CD8-positive, alpha-beta memory T cell (primary cell): ENCODE data around the gene PDCD4. TPM values are rescaled to one million over a fixed set of nuclear protein-coding genes. Genes with fewer than 3 reads are reported as not detected.
"Not testable (repeated sequence)": the region's sequence is repeated elsewhere in the genome, so short reads cannot be mapped to it uniquely, and the experiment has no call there.

ENCODE experiments used
- CTCF ChIA-PET: fragments of 350-600 bp; sonication (Branson Sonifier 250); formaldehyde crosslinking; loops from one replicate; lab custom pipeline; 2021; ENCODE audit warnings: antibody characterized with exemption; lab: Charles Lee
- POLR2A ChIA-PET: fragments of 350-600 bp; sonication (Branson Sonifier 250); formaldehyde crosslinking; loops from one replicate; lab custom pipeline; 2021; ENCODE audit warnings: antibody characterized with exemption; lab: Charles Lee
- DNase-seq, 5 donors: peaks; one replicate each; pipeline versions ENCODE4 v3.0.0 to v3.0.0-alpha.2; 2020 to 2022; ENCODE audit warnings: mixed read lengths in 1 of 5
- H3K27ac ChIP-seq: one replicate; pipeline ENCODE4 v1.7.0; 2013; ENCODE audit warnings: low read depth, mild to moderate bottlenecking, low read length, moderate library complexity
- H3K27me3 ChIP-seq: 2 replicates; pipeline ENCODE4 v1.7.0; 2013; ENCODE audit warnings: low read length, mild to moderate bottlenecking; ENCODE audit not compliant: insufficient read depth, poor library complexity, severe bottlenecking
- H3K36me3 ChIP-seq: 2 replicates; pipeline ENCODE4 v1.7.0; 2013; ENCODE audit warnings: mild to moderate bottlenecking, low read length, moderate library complexity; ENCODE audit not compliant: insufficient read depth
- H3K4me1 ChIP-seq: 2 replicates; pipeline ENCODE4 v1.7.0; 2013; ENCODE audit warnings: mild to moderate bottlenecking, low read length, moderate library complexity; ENCODE audit not compliant: insufficient read depth
- H3K4me3 ChIP-seq: 2 replicates; pipeline ENCODE4 v1.7.0; 2013; ENCODE audit warnings: mild to moderate bottlenecking, low read length
- H3K9me3 ChIP-seq: 2 replicates; pipeline ENCODE4 v1.7.0; 2013; ENCODE audit warnings: mild to moderate bottlenecking, low read length
- H3K27ac Mint-ChIP-seq, 8 donors: one replicate each; pipeline ENCODE4 v1.8.0; 2020 to 2021; ENCODE audit warnings: mixed read lengths in 8 of 8, mild to moderate bottlenecking in 6 of 8, inconsistent platforms in 3 of 8, moderate library complexity in 3 of 8
- H3K27me3 Mint-ChIP-seq, 2 donors: one replicate each; pipeline ENCODE4 v1.8.0; 2020 to 2021; ENCODE audit warnings: mixed read lengths in 2 of 2, mild to moderate bottlenecking in 1 of 2, moderate library complexity in 1 of 2
- H3K36me3 Mint-ChIP-seq, 3 donors: one replicate each; pipeline ENCODE4 v1.8.0; 2020 to 2021; ENCODE audit warnings: mixed read lengths in 3 of 3, inconsistent platforms in 1 of 3, mild to moderate bottlenecking in 1 of 3
- H3K4me1 Mint-ChIP-seq, 3 donors: one replicate each; pipeline ENCODE4 v1.8.0; 2020 to 2021; ENCODE audit warnings: mixed read lengths in 3 of 3, inconsistent platforms in 1 of 3, mild to moderate bottlenecking in 1 of 3
- H3K4me3 Mint-ChIP-seq, 7 donors: one replicate each; pipeline ENCODE4 v1.8.0; 2020 to 2021; ENCODE audit warnings: mixed read lengths in 7 of 7, mild to moderate bottlenecking in 6 of 7, moderate library complexity in 4 of 7, inconsistent platforms in 2 of 7
- H3K9me3 Mint-ChIP-seq, 5 donors: one replicate each; pipeline ENCODE4 v1.8.0; 2020 to 2022; ENCODE audit warnings: mixed read lengths in 5 of 5, mild to moderate bottlenecking in 3 of 5, moderate library complexity in 2 of 5, inconsistent platforms in 1 of 5
- polyA plus RNA-seq: library from polyadenylated mRNA; unstranded; fragments of 300-500 nt; fragmentation: Illumina TruSeq; gene quantifications from one replicate; pipeline ENCODE4 v1.2.3, GENCODE V29; 2021
- total RNA-seq, 2 experiments: library from RNA; stranded (reverse); gene quantifications; one replicate each; pipeline ENCODE4 v1.2.3, GENCODE V29; 2021

Gene PDCD4
- total and polyA plus RNA-seq, 3 experiments from 2014 or later, result 88.4 to 540 (median 96.1) TPM

DNA sequence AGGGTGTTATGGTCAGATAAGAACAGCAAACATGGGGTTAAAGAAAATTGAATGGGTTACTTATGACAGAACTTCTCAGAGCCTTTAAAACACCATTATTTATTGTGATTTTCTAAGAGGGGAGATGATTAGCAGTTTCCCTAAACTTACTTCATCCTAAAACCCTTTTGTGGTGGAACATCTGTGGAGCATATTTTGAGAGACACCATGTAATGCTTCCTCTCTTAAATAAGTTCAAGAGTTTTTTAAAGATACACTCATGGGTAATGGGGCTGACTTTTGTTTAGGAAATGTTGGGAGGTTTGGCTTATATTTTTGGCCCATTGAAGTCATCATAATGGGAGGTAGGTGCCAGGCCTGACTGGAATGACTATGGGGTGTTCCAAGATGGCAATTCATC lies 8.4 kb upstream of the PDCD4 start:
- H3K27me3 ChIP-seq, result no peaks in the 10 kb centered on the region
- H3K4me1 ChIP-seq, result peaks cover 99% of the 10 kb centered on the region
- ChIA-PET CTCF (no interaction called here), POLR2A (interaction anchor here (1.0 kb wide), 1 partner anchor 653 kb away, joined by 5 read pairs; no protein-coding TSS in a partner anchor)
- no peaks in the 10 kb centered on the region for H3K36me3 ChIP-seq
- DNase-seq, result no peak
- no peaks in the 10 kb centered on the region for H3K27me3 Mint-ChIP-seq
- H3K9me3 ChIP-seq, result no peaks in the 10 kb centered on the region
- H3K9me3 Mint-ChIP-seq, result no peaks in the 10 kb centered on the region
- peaks cover 0 to 2% (median 0%) of the 10 kb centered on the region in 3 donors for H3K36me3 Mint-ChIP-seq
- peak overlapping the region; percentile 97 to 100 (median 98) for H3K27ac Mint-ChIP-seq
- peaks cover 95 to 100% (median 99%) of the 10 kb centered on the region in 3 donors for H3K4me1 Mint-ChIP-seq
- peak overlapping the region in 3 of 7 donors; percentile 20 to 83 (median 78) for H3K4me3 Mint-ChIP-seq
- peak overlapping the region; percentile 27 for H3K4me3 ChIP-seq
- no peak overlapping the region for H3K27ac ChIP-seq

- peak overlapping the region in 6 of 7 donors; percentile 78 to 84 (median 82) for H3K4me3 Mint-ChIP-seq
Measured at GRCh38 chr10:110863956-110864355, 7.8 kb upstream of the PDCD4 start.

DNA sequence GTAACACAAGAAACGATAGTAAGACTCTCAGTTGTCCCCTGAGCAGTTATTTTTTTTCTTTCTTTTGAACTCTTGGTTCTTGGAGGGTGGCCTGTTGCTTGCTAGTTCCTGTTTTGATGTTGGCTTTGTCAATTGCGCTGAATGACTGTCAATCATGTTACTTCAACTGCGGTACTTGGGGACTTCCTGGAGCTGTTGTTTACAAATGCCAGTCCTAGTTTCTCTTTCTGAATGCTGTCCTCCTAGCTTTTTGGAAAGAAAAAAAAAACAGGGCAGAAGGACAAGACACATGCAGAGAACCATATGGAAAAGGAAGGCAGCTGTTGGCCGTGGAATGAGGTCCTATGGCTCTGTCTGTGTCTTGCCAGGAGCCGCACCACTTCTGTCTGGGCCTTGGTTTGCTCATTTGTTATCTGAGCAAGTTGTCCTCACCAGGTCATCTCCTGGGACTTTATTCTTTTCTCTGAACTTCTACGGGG lies 7.0 kb upstream of the PDCD4 start:
- Histone ChIP-seq H3K27ac (peak overlapping the region; percentile 80), H3K27me3 (no peaks in the 10 kb centered on the region), H3K36me3 (no peaks in the 10 kb centered on the region), H3K4me3 (peak overlapping the region; percentile 47), H3K9me3 (no peaks in the 10 kb centered on the region), H3K4me1 (peaks cover 98% of the 10 kb centered on the region)
- H3K4me3 Mint-ChIP-seq, result peak overlapping the region; percentile 73 to 91 (median 82)
- POLR2A ChIA-PET, result interaction anchor here (0.7 to 2.2 kb wide), 8 partner anchors 8 to 654 kb away, joined by 3 to 7 read pairs (median 4); no protein-coding TSS in a partner anchor
- peaks cover 0 to 4% (median 4%) of the 10 kb centered on the region in 3 donors for H3K36me3 Mint-ChIP-seq
- H3K9me3 Mint-ChIP-seq, result no peaks in the 10 kb centered on the region
- peaks cover 0 to 1% of the 10 kb centered on the region in 2 donors for H3K27me3 Mint-ChIP-seq
- H3K4me1 Mint-ChIP-seq, result peaks cover 98 to 100% (median 100%) of the 10 kb centered on the region in 3 donors
- H3K27ac Mint-ChIP-seq, result peak overlapping the region; percentile 97 to 100 (median 98)
- CTCF ChIA-PET, result interaction anchor here (0.7 to 1.5 kb wide), 6 partner anchors 12 to 61 kb away, joined by 3 to 11 read pairs (median 3); partner anchors contain the start of gene SHOC2
- peak; percentile 26 to 88 (median 80) for DNase-seq

More at GRCh38 chr10:110863956-110864355, 7.8 kb upstream of the PDCD4 start:
- Mint-ChIP-seq H3K9me3 (no peaks in the 10 kb centered on the region), H3K4me1 (peaks cover 96 to 100% (median 100%) of the 10 kb centered on the region in 3 donors), H3K27ac (peak overlapping the region; percentile 97 to 100 (median 98)), H3K36me3 (peaks cover 0 to 2% (median 0%) of the 10 kb centered on the region in 3 donors), H3K27me3 (no peaks in the 10 kb centered on the region)
- no peaks in the 10 kb centered on the region for H3K9me3 ChIP-seq
- H3K27ac ChIP-seq, result peak overlapping the region; percentile 80
- ChIA-PET POLR2A (interaction anchor here (0.8 to 2.2 kb wide), 5 partner anchors 9 to 653 kb away, joined by 3 to 7 read pairs (median 4); no protein-coding TSS in a partner anchor), CTCF (interaction anchor here (0.9 to 1.5 kb wide), 3 partner anchors 13 to 61 kb away, joined by 3 to 11 read pairs (median 7); no protein-coding TSS in a partner anchor)
- H3K36me3 ChIP-seq, result no peaks in the 10 kb centered on the region
- H3K27me3 ChIP-seq, result no peaks in the 10 kb centered on the region
- DNase-seq, result no peak
- H3K4me1 ChIP-seq, result peaks cover 99% of the 10 kb centered on the region
- peak overlapping the region; percentile 27 for H3K4me3 ChIP-seq

- Histone ChIP-seq H3K4me1 (peaks cover 98% of the 10 kb centered on the region), H3K27me3 (no peaks in the 10 kb centered on the region), H3K27ac (peak overlapping the region; percentile 80), H3K36me3 (no peaks in the 10 kb centered on the region), H3K9me3 (no peaks in the 10 kb centered on the region), H3K4me3 (peak overlapping the region; percentile 47)
- Mint-ChIP-seq H3K27ac (peak overlapping the region; percentile 97 to 100 (median 98)), H3K9me3 (no peaks in the 10 kb centered on the region), H3K4me1 (peaks cover 98 to 100% (median 100%) of the 10 kb centered on the region in 3 donors), H3K27me3 (peaks cover 0 to 1% of the 10 kb centered on the region in 2 donors), H3K4me3 (peak overlapping the region; percentile 62 to 91 (median 82)), H3K36me3 (peaks cover 0 to 4% (median 2%) of the 10 kb centered on the region in 3 donors)
- ChIA-PET CTCF (interaction anchor here (0.9 to 1.5 kb wide), 5 partner anchors 13 to 62 kb away, joined by 3 to 11 read pairs (median 3); no protein-coding TSS in a partner anchor), POLR2A (interaction anchor here (0.7 to 2.2 kb wide), 5 partner anchors 8 to 55 kb away, joined by 3 to 7 read pairs (median 4); no protein-coding TSS in a partner anchor)
- no peak for DNase-seq
Measured at GRCh38 chr10:110865186-110865808, 6.4 kb upstream of the PDCD4 start.

DNA sequence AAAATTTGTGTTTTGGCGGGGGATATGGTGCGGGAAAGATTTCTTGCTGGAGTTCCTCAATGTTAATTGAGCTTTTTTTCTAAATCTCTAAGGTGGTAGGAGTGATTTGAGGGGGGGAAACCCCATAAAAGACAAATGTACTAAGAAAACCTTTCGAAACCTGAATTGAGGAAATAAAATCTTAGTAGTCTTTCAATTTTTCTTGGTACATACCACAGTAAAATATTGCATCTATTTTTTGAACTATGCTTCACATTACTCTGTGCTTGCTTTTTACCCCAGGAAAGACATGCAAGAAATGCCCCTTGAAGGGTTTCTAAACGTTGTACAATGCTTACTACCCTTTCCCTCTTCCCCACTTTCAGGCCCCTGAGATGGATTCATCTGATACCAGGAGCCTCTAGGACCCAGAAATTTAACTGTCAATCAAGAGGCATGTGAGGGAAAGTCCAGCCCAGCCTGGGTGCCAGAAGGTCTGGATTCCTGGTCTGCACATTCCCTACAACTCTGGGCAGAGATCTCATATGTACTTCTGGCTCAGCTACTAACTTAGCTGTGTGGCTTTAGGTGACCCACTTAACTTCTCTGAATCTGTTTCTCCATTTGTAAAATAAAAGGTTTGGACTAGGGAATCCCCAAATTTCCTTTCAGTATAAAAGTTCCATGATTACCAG lies 5.8 kb upstream of the PDCD4 start:
- CTCF ChIA-PET, result interaction anchor here (0.9 to 1.3 kb wide), 2 partner anchors 14 to 120 kb away, joined by 3 to 4 read pairs; no protein-coding TSS in a partner anchor
- Histone ChIP-seq H3K4me3 (peak overlapping the region; percentile 47), H3K27ac (peak overlapping the region; percentile 80), H3K9me3 (no peaks in the 10 kb centered on the region), H3K4me1 (peaks cover 98% of the 10 kb centered on the region), H3K36me3 (no peaks in the 10 kb centered on the region), H3K27me3 (no peaks in the 10 kb centered on the region)
- POLR2A ChIA-PET, result interaction anchor here (2.2 kb wide), 1 partner anchor 14 kb away, joined by 7 read pairs; no protein-coding TSS in a partner anchor
- peak in 1 of 5 donors; percentile 58 for DNase-seq
- Mint-ChIP-seq H3K27ac (peak overlapping the region; percentile 97 to 100 (median 98)), H3K4me1 (peaks cover 98 to 100% (median 100%) of the 10 kb centered on the region in 3 donors), H3K27me3 (peaks cover 0 to 1% of the 10 kb centered on the region in 2 donors), H3K36me3 (peaks cover 2 to 4% (median 2%) of the 10 kb centered on the region in 3 donors), H3K9me3 (no peaks in the 10 kb centered on the region), H3K4me3 (peak overlapping the region; percentile 57 to 91 (median 78))

GRCh38 chr10:110867011-110867806 lies 4.5 kb upstream of the PDCD4 start:
- not testable (repeated sequence) for H3K9me3 Mint-ChIP-seq, H3K9me3 ChIP-seq, DNase-seq, H3K27ac ChIP-seq, H3K27me3 ChIP-seq, H3K36me3 ChIP-seq, H3K27me3 Mint-ChIP-seq
- H3K27ac Mint-ChIP-seq, result peak overlapping the region; percentile 97 to 100 (median 98)
- peaks cover 92 to 94% (median 94%) of the 10 kb centered on the region in 3 donors for H3K4me1 Mint-ChIP-seq
- POLR2A ChIA-PET, result interaction anchor here (0.7 to 1.6 kb wide), 4 partner anchors 15 to 65 kb away, joined by 3 to 5 read pairs (median 4); partner anchors contain the start of genes BBIP1 and SHOC2
- CTCF ChIA-PET, result interaction anchor here (1.1 to 1.9 kb wide), 5 partner anchors 23 to 121 kb away, joined by 3 to 8 read pairs (median 4); no protein-coding TSS in a partner anchor
- peak overlapping the region; percentile 2 for H3K4me3 ChIP-seq
- peaks cover 2 to 11% (median 4%) of the 10 kb centered on the region in 3 donors for H3K36me3 Mint-ChIP-seq
- H3K4me1 ChIP-seq, result peaks cover 91% of the 10 kb centered on the region
- peak overlapping the region; percentile 59 to 96 (median 80) for H3K4me3 Mint-ChIP-seq
